Stimulated activated CD8-positive, alpha-beta memory T cell treated with anti-CD3 and anti-CD28 coated beads, Interleukin-15, amount 100 ng/mL, for 48 hours (primary cell): ENCODE results near the gene CALR3.
"Not testable (repeated sequence)": the region's sequence is repeated elsewhere in the genome, so short reads cannot be mapped to it uniquely, and the experiment has no call there.

ENCODE experiments used
- DNase-seq, 2 donors: peaks; one replicate each; pipeline ENCODE4 v3.0.0-alpha.2; 2020; ENCODE audit warnings: low read depth in 2 of 2

The CALR3 gene

DNA sequence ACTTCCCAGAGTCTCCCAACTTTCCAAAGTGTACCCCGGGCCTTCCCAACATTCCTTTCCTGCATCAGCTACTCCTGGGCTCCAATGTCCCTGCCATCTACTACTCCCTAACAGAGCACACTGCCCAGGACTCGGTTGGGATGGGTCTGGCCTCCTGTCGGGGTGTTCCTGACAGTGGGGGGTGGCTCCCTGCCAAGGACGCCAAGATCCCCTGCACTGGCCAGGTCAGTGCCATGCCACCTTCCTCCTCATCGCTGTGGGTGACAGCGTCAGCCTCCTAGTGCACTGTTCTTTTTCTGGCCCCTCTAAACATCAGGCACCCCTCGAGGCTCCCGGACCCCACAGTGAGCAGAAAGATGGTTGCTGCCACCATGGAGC lies 38.0 kb downstream of the CALR3 start:
- no peak for DNase-seq

DNA sequence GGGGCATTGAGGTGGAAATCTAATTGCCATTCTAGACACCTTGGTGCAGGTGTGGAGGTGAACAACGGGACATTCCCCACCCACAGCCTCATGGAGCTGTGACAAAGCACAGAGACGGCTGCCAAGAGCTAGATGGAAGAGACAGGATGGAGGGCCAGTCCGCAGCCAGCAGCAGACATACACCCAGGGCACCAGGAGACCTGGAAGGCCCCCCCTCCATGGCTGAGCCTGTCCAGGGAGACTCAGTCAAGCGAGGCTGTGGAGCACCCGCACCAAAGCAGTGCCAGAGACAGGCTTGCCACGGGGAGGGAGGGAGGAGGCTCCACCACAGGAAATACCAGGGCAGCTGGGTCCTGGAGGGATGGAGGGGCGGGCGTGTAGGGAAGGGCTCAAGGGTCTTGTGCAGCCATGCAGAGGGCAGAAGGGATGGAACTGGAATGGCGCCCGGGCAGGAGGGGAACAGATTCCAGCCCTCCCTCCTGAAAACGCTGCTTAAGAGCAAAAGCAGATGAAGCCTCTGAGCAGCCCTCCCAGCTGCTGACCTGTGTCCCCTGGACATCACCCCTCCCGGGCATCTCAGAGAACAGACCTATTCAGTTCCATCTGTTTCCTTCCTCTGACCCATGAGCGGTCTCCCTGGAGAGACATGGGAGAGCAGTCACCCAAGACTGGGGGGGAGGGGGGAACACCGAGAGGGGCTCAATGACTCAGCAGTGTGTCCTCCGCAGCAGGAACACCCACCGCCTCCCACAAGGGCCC lies 38.6 kb downstream of the CALR3 start:
- no peak for DNase-seq

- DNase-seq: no peak
These were observed 39.2 kb downstream of the CALR3 start for GRCh38 chr19:16456652-16457194.

DNA sequence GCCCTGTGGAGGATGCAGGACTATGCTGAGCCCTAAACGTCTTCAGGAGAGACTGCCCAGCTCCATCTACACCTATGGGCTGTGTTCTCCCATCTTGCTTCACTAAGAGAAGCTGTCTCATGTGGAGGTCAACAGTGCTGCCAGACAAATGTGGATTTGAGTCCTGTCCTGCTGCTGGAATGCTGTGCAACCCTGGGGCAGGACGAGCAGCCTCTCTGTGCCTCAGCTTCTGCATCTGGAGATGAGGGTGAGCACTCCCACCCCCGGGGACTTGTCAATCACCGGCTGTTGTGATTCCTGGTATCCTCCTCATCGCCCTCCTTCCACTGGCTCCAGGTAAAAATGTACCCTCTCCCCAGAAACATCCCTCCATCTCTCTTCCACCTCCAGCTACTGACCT lies 40.5 kb downstream of the CALR3 start:
- no peak for DNase-seq

GRCh38 chr19:16454351-16454918 lies 41.5 kb downstream of the CALR3 start:
- no peak for DNase-seq

GRCh38 chr19:16452325-16452724 lies 43.6 kb downstream of the CALR3 start:
- DNase-seq: no peak

DNA sequence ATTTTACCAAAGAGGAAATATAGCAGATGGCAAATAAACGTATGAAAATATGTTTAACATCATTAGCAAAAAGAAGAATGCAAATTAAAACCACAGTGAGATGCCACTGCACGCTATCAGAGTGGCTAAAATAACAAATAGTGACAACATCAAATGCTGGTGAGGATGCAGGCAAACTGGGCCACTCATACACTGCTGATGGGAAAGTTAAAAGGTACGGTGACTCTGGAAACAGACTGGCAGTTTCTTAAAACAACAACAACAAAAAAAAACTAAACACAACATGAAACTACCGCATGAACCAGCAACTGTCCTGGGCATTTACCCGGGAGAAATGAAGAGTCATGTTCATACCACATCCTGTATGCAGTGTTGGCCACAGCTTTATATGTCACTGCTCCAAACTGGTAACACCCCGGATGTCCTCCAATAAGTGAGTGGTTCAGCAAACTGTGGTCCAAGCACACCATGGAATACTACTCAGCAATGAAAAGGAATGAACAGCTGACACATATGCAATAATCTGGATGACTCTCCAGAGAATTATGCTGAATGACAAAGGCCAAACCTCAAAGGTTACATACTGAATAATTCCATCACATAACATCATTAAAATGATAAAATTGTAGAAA lies 46.5 kb downstream of the CALR3 start:
- no peak for DNase-seq

DNA sequence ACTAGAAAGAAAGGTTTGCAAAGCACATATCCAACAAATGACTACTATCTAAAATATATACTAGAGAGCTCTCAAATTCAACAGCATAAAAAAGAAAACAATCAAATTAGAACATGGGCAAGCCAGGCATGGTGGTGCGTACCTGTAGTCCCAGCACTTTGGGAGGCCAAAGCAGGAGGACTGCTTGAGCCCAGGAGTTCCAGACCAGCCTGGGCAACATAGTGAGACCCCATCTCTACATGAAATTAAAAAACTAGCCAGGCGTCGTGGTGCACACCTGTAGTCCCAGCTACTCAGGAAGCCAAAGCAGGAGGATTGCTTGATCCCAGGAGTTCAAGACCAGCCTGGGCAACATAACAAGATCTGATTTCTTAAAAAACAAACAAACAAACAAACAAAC lies 47.1 kb downstream of the CALR3 start:
- not testable (repeated sequence) for DNase-seq

GRCh38 chr19:16446724-16447368 lies 49.1 kb downstream of the CALR3 start:
- DNase-seq: peak; percentile 51 to 53

- DNase-seq: no peak
These were observed 49.8 kb downstream of the CALR3 start for GRCh38 chr19:16446108-16446723.

DNA sequence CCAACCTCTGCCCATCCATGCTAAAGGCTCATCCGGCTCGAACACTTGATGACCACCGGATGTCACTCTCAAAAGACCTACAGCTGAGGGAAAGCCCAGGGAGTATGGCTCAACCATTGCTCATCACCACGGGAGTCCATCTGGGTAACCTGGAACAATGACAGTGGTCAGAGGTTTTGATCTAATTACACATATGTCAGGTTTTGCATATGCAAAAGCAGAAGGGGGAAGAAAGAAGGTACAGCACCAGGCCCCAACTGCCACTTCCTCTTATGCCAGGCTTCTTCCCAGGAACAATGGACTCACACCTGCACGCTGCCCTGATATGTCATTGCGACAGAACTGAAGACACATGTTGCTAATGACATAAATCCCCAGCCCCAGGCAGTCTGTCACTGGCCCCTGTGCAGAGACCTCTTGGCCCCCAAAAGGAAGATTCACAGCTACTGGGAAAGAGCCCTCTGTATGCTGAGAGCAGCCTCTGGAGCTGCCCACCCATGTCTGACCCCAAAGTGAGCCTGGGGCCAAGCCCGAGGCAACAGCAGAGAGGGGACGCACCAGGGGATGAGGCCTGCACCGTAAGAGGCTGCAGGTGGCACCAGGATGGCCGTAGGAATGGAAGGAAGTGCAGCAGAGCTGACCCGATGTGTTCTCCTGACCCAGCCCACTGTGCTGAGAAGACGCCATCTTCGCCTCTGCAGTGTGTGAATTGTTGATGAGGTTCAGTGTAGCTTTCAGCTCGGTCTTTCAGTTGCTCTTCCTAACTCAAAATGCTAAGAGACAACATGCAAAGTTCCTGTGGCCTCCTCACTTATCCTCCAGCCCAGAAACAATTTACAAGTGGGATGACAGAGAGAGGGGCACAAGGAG lies 50.5 kb downstream of the CALR3 start:
- DNase-seq: no peak

- no peak for DNase-seq
These were observed 51.7 kb downstream of the CALR3 start for GRCh38 chr19:16444269-16444600.

GRCh38 chr19:16442386-16443276 lies 53.3 kb downstream of the CALR3 start:
- no peak for DNase-seq

- DNase-seq: no peak
These were observed 54.3 kb downstream of the CALR3 start for GRCh38 chr19:16441661-16442162.

DNA sequence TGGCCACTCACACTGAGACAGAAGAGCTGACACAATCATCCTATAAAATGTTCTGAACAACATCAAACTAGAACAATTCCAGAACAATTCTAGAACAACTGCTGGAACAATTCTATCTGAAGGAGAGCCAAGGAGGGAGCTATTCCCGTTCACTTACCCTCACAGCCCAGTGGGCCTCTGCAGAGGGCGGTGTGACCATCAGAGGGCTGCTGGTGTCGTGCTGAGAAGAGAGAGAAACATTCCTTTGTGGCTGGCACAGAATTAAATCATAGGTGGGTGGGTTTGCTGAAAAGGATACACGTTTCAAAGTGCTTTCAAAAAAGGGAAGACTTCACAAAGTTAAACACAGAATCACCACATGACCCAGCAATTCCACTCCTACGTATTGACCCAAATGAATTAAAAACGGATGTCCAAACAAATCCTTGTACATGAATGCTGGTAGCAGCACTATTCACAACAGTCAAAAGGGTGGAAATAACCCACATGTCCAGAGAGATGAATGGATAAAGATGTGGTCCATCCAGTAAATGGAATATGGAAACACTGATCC lies 59.1 kb downstream of the CALR3 start:
- DNase-seq: no peak

- DNase-seq: no peak
These were observed 59.8 kb downstream of the CALR3 start for GRCh38 chr19:16435999-16436650.

- DNase-seq: no peak
These were observed 60.6 kb downstream of the CALR3 start for GRCh38 chr19:16435238-16435917.

DNA sequence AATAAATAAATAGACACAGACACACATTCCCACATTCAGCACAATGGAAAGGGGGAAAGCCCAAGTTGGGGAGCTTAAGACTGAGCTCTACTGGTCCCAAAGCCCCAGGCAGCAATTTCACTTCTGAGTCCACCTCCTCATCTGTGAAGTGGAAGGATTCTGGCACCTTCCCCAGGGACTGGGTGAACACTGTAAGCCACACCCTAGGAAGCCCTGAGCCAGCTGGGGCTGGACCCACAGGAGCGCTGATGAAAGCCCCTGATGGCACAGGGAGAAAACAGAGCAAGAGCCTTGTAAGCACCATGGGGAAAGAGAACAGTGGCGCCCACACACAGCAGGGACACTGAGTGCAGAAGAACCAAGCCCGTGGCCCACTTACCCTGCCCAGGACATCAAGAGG lies 62.0 kb downstream of the CALR3 start:
- no peak for DNase-seq

DNA sequence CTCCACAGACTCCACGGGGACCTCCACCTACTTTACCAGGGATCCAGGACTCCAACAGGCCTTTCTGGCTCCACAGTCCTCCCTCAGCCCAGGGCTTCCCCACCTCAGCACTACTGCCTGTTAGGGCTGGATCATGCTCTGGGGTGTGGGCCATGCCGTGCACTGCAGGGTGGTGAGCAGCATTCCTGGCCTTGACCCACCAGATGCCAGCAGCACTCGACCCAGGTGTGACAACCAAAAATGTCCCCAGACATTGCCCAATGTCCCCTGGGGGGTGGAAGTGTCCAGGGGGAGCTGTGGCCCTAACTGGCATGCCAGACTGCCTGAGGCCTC lies 66.2 kb downstream of the CALR3 start:
- DNase-seq: no peak
